ENCODE measurements around the gene RBP3. TPM values are rescaled to one million over a fixed set of nuclear protein-coding genes. Genes with fewer than 3 reads are reported as not detected.

The RBP3 gene
- total RNA-seq, 1 experiment from 2014 or later = not detected

- no peaks in the 10 kb centered on the region; the same call in 1 of the 2 replicates for H3K4me1 ChIP-seq (ENCODE audit: low read length)
- DNase-seq = no peak
- H2AFZ ChIP-seq (ENCODE audit: low read length) = no peak overlapping the region
- H3K4me2 ChIP-seq (ENCODE audit: low read depth, low read length, poor library complexity, severe bottlenecking) = no peak overlapping the region
- no peaks in the 10 kb centered on the region for H3K79me2 ChIP-seq (ENCODE audit: low read length)
- H3K9ac ChIP-seq (ENCODE audit: low read length) = no peak overlapping the region
- H4K20me1 ChIP-seq (ENCODE audit: insufficient read depth, low read depth, low read length) = no peaks in the 10 kb centered on the region
- H3K9me3 ChIP-seq (ENCODE audit: low read length) = no peaks in the 10 kb centered on the region
- H3K27me3 ChIP-seq (ENCODE audit: low read length) = no peaks in the 10 kb centered on the region
- no peak overlapping the region for H3K27ac ChIP-seq (ENCODE audit: low read length)
- no peak overlapping the region for H3K4me3 ChIP-seq (ENCODE audit: low read length)
- no peaks in the 10 kb centered on the region for H3K36me3 ChIP-seq (ENCODE audit: insufficient read depth, low read length)
- no peaks in the 10 kb centered on the region for H3K9me2 ChIP-seq (replicated peaks; ENCODE audit: insufficient read depth, low read length)
These were observed 18.0 kb downstream of the RBP3 start for GRCh38 chr10:47366181-47366631.

DNA sequence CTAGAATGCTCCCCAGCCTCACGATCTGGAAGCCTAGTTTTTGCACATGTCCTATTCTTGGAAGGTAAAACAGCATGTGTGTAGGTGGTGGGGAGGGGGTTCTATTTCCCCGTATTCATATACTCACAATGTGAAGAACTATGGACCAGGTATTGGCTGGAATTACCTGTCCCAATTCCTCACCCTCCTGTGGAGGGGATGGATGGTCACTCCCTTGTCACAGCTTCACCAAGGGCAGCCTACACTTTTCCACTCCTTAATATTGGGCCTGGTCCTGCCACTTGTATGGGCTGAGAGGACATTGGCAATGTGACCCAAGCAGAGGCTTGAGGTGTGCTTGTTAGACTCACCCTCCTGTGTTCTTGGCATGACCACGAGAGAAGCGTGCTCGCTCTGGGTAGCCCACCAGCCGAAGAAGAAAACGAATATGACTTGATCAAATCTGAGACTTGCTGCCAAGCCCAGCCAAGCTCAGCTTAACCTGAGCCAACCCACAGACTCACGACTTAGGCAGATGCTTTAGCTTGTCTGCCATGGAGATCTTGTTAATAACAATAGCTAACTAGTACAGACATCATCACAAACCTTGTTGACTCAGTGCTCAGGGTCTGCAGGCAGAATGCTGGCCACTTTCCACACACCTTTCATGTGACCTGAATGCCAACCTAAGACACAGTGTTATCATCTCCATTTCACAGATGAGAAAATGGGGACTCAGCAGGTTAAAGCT lies 18.7 kb downstream of the RBP3 start:
- Histone ChIP-seq H3K9ac (ENCODE audit: low read length) (no peak overlapping the region), H3K9me2 (replicated peaks; ENCODE audit: insufficient read depth, low read length) (no peaks in the 10 kb centered on the region), H2AFZ (ENCODE audit: low read length) (no peak overlapping the region), H3K79me2 (ENCODE audit: low read length) (no peaks in the 10 kb centered on the region), H3K27me3 (ENCODE audit: low read length) (no peaks in the 10 kb centered on the region), H4K20me1 (ENCODE audit: insufficient read depth, low read depth, low read length) (no peaks in the 10 kb centered on the region), H3K36me3 (ENCODE audit: insufficient read depth, low read length) (no peaks in the 10 kb centered on the region), H3K9me3 (ENCODE audit: low read length) (no peaks in the 10 kb centered on the region), H3K4me3 (ENCODE audit: low read length) (no peak overlapping the region), H3K27ac (ENCODE audit: low read length) (no peak overlapping the region), H3K4me1 (ENCODE audit: low read length) (no peaks in the 10 kb centered on the region; the same call in 1 of the 2 replicates), H3K4me2 (ENCODE audit: low read depth, low read length, poor library complexity, severe bottlenecking) (no peak overlapping the region)
- no peak for DNase-seq

GRCh38 chr10:47367646-47368045 lies 19.5 kb downstream of the RBP3 start:
- H3K9me3 ChIP-seq (ENCODE audit: low read length) = no peaks in the 10 kb centered on the region
- no peak overlapping the region for H3K4me2 ChIP-seq (ENCODE audit: low read depth, low read length, poor library complexity, severe bottlenecking)
- no peaks in the 10 kb centered on the region for H3K79me2 ChIP-seq (ENCODE audit: low read length)
- H3K36me3 ChIP-seq (ENCODE audit: insufficient read depth, low read length) = no peaks in the 10 kb centered on the region
- DNase-seq = no peak
- no peaks in the 10 kb centered on the region for H3K9me2 ChIP-seq (replicated peaks; ENCODE audit: insufficient read depth, low read length)
- no peaks in the 10 kb centered on the region for H3K27me3 ChIP-seq (ENCODE audit: low read length)
- no peak overlapping the region for H2AFZ ChIP-seq (ENCODE audit: low read length)
- no peak overlapping the region for H3K27ac ChIP-seq (ENCODE audit: low read length)
- H4K20me1 ChIP-seq (ENCODE audit: insufficient read depth, low read depth, low read length) = no peaks in the 10 kb centered on the region
- no peak overlapping the region for H3K9ac ChIP-seq (ENCODE audit: low read length)
- H3K4me3 ChIP-seq (ENCODE audit: low read length) = no peak overlapping the region
- H3K4me1 ChIP-seq (ENCODE audit: low read length) = no peaks in the 10 kb centered on the region; the same call in 1 of the 2 replicates

DNA sequence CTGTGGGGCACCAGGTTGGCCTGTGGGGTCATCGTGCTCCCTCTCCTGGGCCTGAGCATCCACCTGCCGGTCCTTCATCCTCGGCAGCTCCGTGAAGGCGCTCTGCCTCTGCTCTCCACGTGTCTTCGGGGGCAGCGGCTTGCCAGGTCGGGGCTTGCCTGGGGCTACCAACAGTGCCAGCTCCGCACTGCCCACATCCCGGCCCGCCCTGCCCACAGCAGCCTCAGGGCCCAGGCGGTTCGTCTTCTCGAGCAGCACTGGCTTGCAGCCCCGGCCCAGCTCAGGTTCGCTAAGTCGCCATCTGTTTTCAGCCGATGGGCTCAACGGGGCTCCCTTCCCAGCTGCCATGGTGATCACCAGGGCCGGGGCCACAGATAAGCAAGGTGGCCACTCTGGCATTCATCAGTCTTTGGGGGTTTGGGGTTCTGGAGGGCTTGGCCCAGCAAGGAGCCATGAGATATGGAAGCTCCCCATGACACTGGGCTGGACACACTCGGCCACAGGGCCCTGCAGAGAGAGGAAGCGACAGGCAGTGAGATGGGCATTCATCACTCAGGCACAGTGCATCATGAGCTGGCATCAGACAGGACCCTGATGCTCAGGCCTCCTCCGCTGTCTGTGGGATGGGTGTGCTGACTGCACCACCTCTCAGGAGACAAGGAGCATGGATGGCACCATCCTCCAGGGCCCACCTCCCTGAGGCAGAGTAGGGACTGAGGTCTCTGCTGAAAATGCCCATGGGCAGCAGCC lies 20.4 kb downstream of the RBP3 start:
- Histone ChIP-seq H3K79me2 (ENCODE audit: low read length) (no peaks in the 10 kb centered on the region), H3K4me3 (ENCODE audit: low read length) (no peak overlapping the region), H3K27me3 (ENCODE audit: low read length) (no peaks in the 10 kb centered on the region), H3K36me3 (ENCODE audit: insufficient read depth, low read length) (no peaks in the 10 kb centered on the region), H3K9me3 (ENCODE audit: low read length) (no peaks in the 10 kb centered on the region), H3K4me1 (ENCODE audit: low read length) (no peaks in the 10 kb centered on the region; the same call in 1 of the 2 replicates), H2AFZ (ENCODE audit: low read length) (no peak overlapping the region), H3K4me2 (ENCODE audit: low read depth, low read length, poor library complexity, severe bottlenecking) (no peak overlapping the region), H3K9ac (ENCODE audit: low read length) (no peak overlapping the region), H3K27ac (ENCODE audit: low read length) (no peak overlapping the region), H4K20me1 (ENCODE audit: insufficient read depth, low read depth, low read length) (no peaks in the 10 kb centered on the region), H3K9me2 (replicated peaks; ENCODE audit: insufficient read depth, low read length) (no peaks in the 10 kb centered on the region)
- no peak for DNase-seq

- H3K27ac ChIP-seq (ENCODE audit: low read length) = no peak overlapping the region
- H3K4me1 ChIP-seq (ENCODE audit: low read length) = no peaks in the 10 kb centered on the region
- no peak overlapping the region for H2AFZ ChIP-seq (ENCODE audit: low read length)
- no peaks in the 10 kb centered on the region for H3K9me2 ChIP-seq (replicated peaks; ENCODE audit: insufficient read depth, low read length)
- no peaks in the 10 kb centered on the region for H3K79me2 ChIP-seq (ENCODE audit: low read length)
- no peak for DNase-seq
- no peaks in the 10 kb centered on the region for H4K20me1 ChIP-seq (ENCODE audit: insufficient read depth, low read depth, low read length)
- no peak overlapping the region for H3K4me2 ChIP-seq (ENCODE audit: low read depth, low read length, poor library complexity, severe bottlenecking)
- H3K36me3 ChIP-seq (ENCODE audit: insufficient read depth, low read length) = no peaks in the 10 kb centered on the region
- H3K27me3 ChIP-seq (ENCODE audit: low read length) = no peaks in the 10 kb centered on the region
- H3K9ac ChIP-seq (ENCODE audit: low read length) = no peak overlapping the region
- no peaks in the 10 kb centered on the region for H3K9me3 ChIP-seq (ENCODE audit: low read length)
- H3K4me3 ChIP-seq (ENCODE audit: low read length) = no peak overlapping the region
These were observed 21.2 kb downstream of the RBP3 start for GRCh38 chr10:47369251-47369894.

GRCh38 chr10:47370015-47370767 lies 22.0 kb downstream of the RBP3 start:
- no peak overlapping the region for H3K4me2 ChIP-seq (ENCODE audit: low read depth, low read length, poor library complexity, severe bottlenecking)
- H3K4me1 ChIP-seq (ENCODE audit: low read length) = no peaks in the 10 kb centered on the region
- no peaks in the 10 kb centered on the region for H3K9me2 ChIP-seq (replicated peaks; ENCODE audit: insufficient read depth, low read length)
- no peak for DNase-seq
- H3K79me2 ChIP-seq (ENCODE audit: low read length) = no peaks in the 10 kb centered on the region
- H2AFZ ChIP-seq (ENCODE audit: low read length) = no peak overlapping the region
- no peaks in the 10 kb centered on the region for H4K20me1 ChIP-seq (ENCODE audit: insufficient read depth, low read depth, low read length)
- H3K27me3 ChIP-seq (ENCODE audit: low read length) = no peaks in the 10 kb centered on the region
- H3K36me3 ChIP-seq (ENCODE audit: insufficient read depth, low read length) = no peaks in the 10 kb centered on the region
- H3K4me3 ChIP-seq (ENCODE audit: low read length) = no peak overlapping the region
- no peak overlapping the region for H3K9ac ChIP-seq (ENCODE audit: low read length)
- no peak overlapping the region for H3K27ac ChIP-seq (ENCODE audit: low read length)
- H3K9me3 ChIP-seq (ENCODE audit: low read length) = no peaks in the 10 kb centered on the region

DNA sequence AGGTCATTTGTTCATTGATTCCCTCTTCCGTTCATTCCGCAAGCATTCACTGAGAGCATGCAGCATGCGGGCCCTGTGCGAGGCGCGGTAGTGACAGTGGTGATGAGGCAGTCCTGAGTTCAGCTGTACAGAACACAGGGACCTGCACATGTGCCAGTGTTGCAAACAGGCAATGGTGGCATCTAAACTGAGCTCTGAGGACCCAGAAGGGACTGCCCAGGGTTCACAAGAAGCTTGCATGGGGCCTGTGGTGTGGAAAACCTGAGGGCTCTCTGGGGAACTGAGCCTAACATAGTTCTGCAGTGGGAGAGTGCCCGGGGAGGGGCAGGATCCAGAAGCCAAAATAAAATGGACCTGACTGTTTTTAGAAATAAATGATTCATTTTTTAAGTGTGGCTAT lies 22.7 kb downstream of the RBP3 start:
- Histone ChIP-seq H3K4me1 (ENCODE audit: low read length) (no peaks in the 10 kb centered on the region), H3K27me3 (ENCODE audit: low read length) (no peaks in the 10 kb centered on the region), H2AFZ (ENCODE audit: low read length) (no peak overlapping the region), H3K4me2 (ENCODE audit: low read depth, low read length, poor library complexity, severe bottlenecking) (no peak overlapping the region), H3K27ac (ENCODE audit: low read length) (no peak overlapping the region), H3K9me2 (replicated peaks; ENCODE audit: insufficient read depth, low read length) (no peaks in the 10 kb centered on the region), H3K9me3 (ENCODE audit: low read length) (no peaks in the 10 kb centered on the region), H3K79me2 (ENCODE audit: low read length) (no peaks in the 10 kb centered on the region), H3K9ac (ENCODE audit: low read length) (no peak overlapping the region), H4K20me1 (ENCODE audit: insufficient read depth, low read depth, low read length) (no peaks in the 10 kb centered on the region), H3K4me3 (ENCODE audit: low read length) (no peak overlapping the region), H3K36me3 (ENCODE audit: insufficient read depth, low read length) (no peaks in the 10 kb centered on the region)
- no peak for DNase-seq

All from Karpas-422 (cell line).